ENCODE results near the gene EN1. TPM values are rescaled to one million over a fixed set of nuclear protein-coding genes. Genes with fewer than 3 reads are reported as not detected.
A peak's percentile ranks its signal among the peaks of the same experiment; 100 is the strongest.

The EN1 gene
- total RNA-seq, 4 donors from 2014 or later = 0.13 to 0.23 TPM; not detected in 2

DNA sequence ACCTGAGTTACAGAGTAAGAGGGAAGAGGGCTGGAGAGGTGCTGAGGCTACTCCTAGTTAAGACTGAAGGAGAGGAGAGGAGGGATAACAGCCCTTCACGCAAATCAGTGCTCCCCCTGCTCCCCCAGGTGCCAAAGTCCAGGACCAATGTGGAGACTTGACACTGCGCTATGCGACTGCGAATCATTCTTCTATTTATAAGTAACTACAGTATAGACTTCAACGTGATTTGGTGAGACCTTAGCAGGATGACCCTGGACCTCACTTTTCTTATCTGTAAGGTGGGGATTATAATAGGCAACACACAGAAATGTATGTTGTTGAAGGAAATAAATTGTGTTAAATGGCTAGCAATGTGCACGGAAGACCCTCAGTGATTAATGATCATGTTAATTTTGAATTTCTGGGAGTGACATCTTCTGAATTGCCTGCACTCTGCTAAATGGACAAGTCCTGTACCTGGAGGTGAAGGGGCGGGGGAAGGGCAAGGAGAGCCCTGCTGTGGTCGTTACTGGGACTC lies 11.0 kb downstream of the EN1 start:
- Histone ChIP-seq H3K9me3 (no peaks in the 10 kb centered on the region), H3K27ac (no peak overlapping the region), H3K36me3 (no peaks in the 10 kb centered on the region), H3K4me3 (peak overlapping the region in 1 of 2 donors; percentile 50), H3K27me3 (peaks cover 100% of the 10 kb centered on the region), H3K4me1 (peaks cover 0 to 34% (median 15%) of the 10 kb centered on the region in 3 donors)
- TF ChIP-seq POLR2A (IDR thresholded peaks at IDR 0.05) = no peak
- TF ChIP-seq EP300 (IDR thresholded peaks at IDR 0.05) = no peak
- TF ChIP-seq POLR2AphosphoS5 (IDR thresholded peaks at IDR 0.05) = no peak
- TF ChIP-seq, protein P1, sequence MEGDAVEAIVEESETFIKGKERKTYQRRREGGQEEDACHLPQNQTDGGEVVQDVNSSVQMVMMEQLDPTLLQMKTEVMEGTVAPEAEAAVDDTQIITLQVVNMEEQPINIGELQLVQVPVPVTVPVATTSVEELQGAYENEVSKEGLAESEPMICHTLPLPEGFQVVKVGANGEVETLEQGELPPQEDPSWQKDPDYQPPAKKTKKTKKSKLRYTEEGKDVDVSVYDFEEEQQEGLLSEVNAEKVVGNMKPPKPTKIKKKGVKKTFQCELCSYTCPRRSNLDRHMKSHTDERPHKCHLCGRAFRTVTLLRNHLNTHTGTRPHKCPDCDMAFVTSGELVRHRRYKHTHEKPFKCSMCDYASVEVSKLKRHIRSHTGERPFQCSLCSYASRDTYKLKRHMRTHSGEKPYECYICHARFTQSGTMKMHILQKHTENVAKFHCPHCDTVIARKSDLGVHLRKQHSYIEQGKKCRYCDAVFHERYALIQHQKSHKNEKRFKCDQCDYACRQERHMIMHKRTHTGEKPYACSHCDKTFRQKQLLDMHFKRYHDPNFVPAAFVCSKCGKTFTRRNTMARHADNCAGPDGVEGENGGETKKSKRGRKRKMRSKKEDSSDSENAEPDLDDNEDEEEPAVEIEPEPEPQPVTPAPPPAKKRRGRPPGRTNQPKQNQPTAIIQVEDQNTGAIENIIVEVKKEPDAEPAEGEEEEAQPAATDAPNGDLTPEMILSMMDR (IDR thresholded peaks at IDR 0.05) = no peak
- no peak for ATAC-seq
- 4 to 11% methylated on average over 3 to 7 of the region's 8 CpGs for WGBS, 2 donors (ENCODE audit: low coverage in 1 of 2)

DNA sequence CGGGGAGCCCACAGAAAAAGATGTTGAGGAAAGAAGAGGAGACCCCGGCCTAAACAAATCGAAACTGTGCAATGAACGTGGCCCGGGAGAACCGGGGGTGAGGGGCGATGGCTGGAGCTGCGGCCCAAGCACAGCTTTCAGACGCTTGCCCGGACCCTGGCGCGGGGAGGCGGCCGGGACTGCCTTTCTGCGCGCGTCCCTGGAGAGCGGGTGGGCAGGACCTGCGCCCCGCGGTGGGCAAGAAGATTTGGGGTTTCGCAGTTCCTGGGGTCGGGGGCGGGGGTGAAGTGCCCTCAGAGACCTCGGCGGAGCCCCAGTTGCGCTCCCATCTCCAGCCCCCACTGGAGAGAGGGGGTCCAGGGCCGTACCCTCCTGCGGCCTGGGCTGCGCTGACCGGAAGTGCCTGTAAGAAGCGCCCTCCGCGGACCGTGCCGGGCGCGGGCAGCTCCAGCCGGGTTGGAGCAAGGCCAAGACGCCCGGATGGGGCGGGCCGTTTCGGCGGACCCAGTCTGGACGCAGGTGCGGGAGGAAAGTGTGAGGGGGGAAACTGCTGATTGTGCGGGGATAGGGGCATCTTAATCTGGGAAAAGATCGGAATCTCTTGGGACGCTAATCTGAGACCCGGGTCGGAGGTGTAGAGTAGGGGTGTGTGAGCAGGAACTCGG lies 11.6 kb downstream of the EN1 start:
- Histone ChIP-seq H3K36me3 (no peaks in the 10 kb centered on the region), H3K9me3 (no peaks in the 10 kb centered on the region), H3K4me1 (peaks cover 0 to 33% (median 14%) of the 10 kb centered on the region in 3 donors), H3K27me3 (peaks cover 100% of the 10 kb centered on the region), H3K4me3 (peak overlapping the region in 1 of 2 donors; percentile 50), H3K27ac (no peak overlapping the region)
- 1 to 4% methylated on average over 11 to 13 of the region's 53 CpGs for WGBS, 2 donors (ENCODE audit: low coverage in 1 of 2)
- ATAC-seq = no peak
- TF ChIP-seq POLR2A (IDR thresholded peaks at IDR 0.05) (no peak), EP300 (IDR thresholded peaks at IDR 0.05) (no peak)
- TF ChIP-seq, protein P1 (IDR thresholded peaks at IDR 0.05) = no peak

DNA sequence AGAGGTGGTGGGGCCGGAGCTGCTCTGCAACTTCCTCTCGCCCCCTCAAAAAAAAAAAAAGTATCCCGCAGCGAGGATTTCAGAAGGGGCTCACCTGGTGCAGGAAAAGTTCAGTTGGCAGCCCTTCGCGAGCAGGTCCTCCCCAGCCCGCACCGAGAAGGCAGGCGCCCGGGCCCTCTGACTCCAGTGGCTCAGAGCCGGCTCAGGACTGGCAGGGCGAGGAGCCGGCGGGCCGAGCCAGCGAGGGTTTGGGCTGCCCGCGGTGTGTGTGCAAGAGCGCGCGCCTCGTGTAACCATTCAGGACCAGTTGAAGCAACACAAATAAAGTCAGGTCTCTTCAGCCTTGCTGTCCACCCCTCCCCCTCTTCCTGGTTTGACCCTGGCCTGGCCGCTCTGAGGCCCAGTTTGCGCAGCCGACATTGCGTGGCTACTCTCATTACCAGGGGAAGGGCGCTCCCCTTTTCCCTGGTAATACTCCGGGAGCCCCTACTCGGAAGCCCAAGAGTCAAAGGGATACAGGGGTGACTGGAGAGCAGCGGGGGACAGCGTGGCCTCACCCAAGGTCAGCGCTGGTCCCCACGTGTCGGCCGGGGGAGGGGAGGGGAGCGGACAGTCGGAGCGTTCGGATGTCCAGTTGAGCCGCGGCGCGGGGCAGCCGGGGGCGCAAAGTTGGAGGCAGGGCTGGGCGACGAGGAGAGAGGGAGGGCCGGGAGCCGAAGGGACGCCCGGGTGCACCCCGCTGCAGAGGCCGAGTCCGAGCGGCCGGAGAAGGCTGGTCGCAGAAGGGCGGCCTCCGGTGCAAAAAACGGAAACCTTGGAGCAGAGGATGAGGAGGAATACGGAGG lies 12.3 kb downstream of the EN1 start:
- H3K27ac ChIP-seq = no peak overlapping the region
- 3 to 7% methylated on average over 3 to 27 of the region's 61 CpGs for WGBS, 2 donors (ENCODE audit: low coverage in 1 of 2)
- H3K36me3 ChIP-seq = no peaks in the 10 kb centered on the region
- no peaks in the 10 kb centered on the region for H3K9me3 ChIP-seq
- peaks cover 100% of the 10 kb centered on the region for H3K27me3 ChIP-seq
- H3K4me3 ChIP-seq = peak overlapping the region in 1 of 2 donors; percentile 50
- ATAC-seq = no peak
- TF ChIP-seq EP300 (IDR thresholded peaks at IDR 0.05) (no peak), POLR2A (IDR thresholded peaks at IDR 0.05) (no peak), POLR2AphosphoS5 (IDR thresholded peaks at IDR 0.05) (no peak)
- TF ChIP-seq, protein P1 (IDR thresholded peaks at IDR 0.05) = no peak
- peaks cover 0 to 33% (median 14%) of the 10 kb centered on the region in 3 donors for H3K4me1 ChIP-seq

DNA sequence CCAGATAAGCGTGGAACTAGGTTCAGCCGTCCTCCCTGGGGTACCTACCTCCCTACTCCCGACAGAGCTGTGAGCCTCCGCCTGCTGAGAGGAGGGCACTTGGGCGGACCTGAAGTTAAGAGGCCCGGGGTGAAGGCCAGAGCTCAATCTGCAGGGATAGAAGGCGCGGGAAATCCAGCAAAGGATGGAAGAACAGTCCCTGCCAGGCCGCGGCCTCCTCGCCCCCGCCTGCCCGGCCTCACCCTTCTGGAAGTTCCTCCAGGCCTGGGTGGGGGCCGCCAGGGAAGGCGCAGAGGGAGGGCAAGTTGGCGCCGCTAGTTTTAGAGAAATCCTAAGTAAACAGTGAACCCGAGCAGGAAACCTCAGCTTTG lies 13.0 kb downstream of the EN1 start:
- Histone ChIP-seq H3K4me1 (peaks cover 0 to 33% (median 14%) of the 10 kb centered on the region in 3 donors), H3K27me3 (peaks cover 100% of the 10 kb centered on the region), H3K27ac (no peak overlapping the region), H3K9me3 (no peaks in the 10 kb centered on the region), H3K4me3 (no peak overlapping the region), H3K36me3 (no peaks in the 10 kb centered on the region)
- TF ChIP-seq, protein P1 (IDR thresholded peaks at IDR 0.05) = no peak
- TF ChIP-seq POLR2AphosphoS5 (IDR thresholded peaks at IDR 0.05) (no peak), EP300 (IDR thresholded peaks at IDR 0.05) (no peak), POLR2A (IDR thresholded peaks at IDR 0.05) (no peak)
- WGBS, 2 donors (ENCODE audit: low coverage in 1 of 2) = 20% methylated on average over 1 of the region's 18 CpGs; no CpG with 5 or more reads in 1 of the 2 donors
- ATAC-seq = no peak

Data from gastroesophageal sphincter (tissue), 4 donors.